Activated CD4-positive, CD25-positive, alpha-beta regulatory T cell (primary cell): ENCODE results near the gene FANCC.

Experiments
- DNase-seq, 4 experiments: peaks; one replicate each; lab custom pipeline; 2025; lab: John Stamatoyannopoulos, UW

FANCC gene

DNA sequence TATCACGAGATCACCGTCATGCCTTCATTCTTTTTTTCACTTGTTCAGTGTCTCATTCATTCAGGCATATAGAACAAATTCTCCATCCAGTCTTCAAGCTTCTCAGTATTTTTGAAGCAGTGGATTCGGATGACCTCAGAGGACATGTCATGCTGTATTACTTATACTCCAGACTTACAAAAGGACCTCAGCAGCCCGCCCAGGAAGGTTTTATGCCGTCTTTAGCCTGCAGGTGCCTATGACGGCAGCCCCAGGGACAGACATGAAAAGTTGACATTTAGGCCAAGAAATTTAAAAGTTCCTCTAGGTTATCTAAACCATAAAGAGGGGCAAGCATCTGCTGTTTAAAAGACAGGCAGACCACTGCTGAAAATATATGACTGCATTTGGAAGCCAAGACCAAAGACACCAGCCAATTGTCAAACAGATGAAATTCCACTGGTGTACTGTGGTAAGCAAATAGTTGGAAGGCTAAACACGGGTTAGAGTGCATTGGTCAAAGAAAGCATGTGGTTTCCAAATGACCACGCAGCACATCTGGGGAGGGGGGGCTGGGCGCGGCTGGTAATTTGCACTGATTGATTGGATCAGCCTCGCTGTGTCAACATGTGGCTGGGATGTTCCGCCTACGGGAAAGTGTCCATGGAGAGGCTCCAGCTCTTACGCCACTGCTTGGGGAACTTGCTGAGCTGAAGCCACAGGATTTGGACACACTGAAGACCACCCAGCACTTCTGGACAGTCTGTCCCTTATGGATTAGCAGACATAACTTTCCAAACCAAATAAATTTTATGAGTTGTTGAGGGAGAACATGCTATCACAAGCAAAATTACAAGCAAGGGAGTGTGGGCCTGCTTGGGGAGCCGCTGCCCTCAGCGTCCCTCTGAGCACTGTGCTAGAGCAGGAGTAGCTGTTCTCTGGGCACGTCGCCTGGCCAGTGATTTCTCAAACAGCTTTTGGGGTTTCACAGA is 173.6 kb downstream of the FANCC start:
- no peak for DNase-seq

DNA sequence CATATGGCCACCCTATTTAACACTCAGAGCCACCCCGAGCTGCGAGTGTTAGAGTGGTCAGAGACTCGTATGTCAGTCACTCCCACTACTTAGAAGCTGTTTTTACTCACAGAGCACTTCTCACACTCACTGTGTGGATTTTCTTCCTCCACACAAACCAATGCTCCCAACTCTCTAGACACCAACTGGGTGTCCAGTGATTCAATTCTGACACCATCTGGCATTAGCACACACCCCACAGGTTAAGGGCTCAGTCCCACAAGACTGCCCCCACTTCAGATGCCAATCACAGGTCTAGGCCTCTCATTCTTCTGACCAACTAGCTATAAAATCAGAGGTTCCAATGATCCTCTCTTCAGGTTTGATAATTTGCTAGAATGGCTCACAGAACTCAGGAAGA is 174.8 kb downstream of the FANCC start:
- no peak for DNase-seq

- DNase-seq: no peak
These were observed 175.2 kb downstream of the FANCC start for GRCh38 chr9:95142315-95142714.

DNA sequence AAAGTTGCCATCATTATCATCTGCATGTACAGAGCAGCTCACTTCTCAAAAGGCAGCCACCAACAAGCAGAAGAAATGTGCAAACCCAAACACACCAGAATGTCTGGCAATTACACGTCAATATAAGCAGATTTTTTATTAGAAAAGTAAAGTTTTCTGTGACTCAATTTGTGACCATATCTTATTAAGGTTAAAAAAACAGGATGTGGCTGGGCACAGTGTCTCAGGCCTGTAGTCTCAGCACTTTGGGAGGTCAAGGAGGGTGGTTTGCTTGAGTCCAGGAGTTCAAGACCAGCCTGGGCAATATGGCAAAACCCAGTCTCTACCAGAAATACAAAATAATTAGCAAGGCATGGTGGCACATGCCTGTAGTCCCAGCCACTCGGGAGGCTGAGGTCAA is 176.7 kb downstream of the FANCC start:
- DNase-seq: no peak

DNA sequence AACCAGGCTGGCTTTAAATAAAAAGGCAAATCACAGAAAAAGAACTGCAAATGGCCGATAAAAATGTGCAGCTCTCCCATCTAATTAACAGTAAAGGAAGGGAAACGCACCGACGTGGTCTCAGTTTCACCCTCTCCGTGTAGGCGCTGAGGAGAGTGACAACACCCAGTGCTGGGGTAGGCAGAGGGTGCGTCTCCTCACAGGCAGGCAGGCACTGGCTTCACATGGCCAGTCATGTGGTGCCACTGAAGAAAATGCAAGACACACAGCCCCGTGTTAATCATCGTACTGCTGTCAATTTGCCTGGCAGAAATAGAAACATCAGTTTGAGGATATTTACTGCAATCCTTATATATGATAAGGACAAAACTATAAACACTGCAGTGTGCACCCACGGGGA is 178.4 kb downstream of the FANCC start:
- no peak for DNase-seq

GRCh38 chr9:95138474-95138873 is 179.0 kb downstream of the FANCC start:
- DNase-seq: no peak

DNA sequence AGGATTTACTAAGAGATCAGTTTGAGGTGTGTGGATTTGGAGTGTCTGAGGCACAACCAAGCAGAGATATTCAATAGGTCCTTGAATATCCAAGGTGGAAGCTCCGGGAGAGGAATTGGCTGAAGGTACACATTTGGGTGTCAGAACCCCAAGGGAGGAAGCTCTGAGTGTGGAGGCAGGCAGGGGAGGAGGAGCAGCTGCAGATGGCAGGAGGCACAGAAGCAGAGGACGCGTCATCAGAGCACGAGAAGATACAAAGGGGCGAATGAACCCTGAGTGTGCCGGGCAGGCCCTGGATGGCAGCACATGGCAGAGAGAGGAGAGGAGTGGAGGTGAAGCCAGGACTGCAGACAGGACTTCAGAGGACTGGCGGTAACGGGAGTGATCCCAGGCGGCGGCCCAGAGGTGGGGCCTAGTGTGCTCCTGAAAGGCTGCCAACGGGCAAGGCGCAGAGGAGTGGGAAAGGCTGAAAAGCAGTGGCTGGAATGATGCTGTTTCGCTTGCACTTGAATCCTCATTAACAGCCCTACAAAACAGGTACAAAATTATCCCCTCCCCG is 179.8 kb downstream of the FANCC start:
- no peak for DNase-seq

- no peak for DNase-seq
These were observed 181.8 kb downstream of the FANCC start for GRCh38 chr9:95135756-95136155.

DNA sequence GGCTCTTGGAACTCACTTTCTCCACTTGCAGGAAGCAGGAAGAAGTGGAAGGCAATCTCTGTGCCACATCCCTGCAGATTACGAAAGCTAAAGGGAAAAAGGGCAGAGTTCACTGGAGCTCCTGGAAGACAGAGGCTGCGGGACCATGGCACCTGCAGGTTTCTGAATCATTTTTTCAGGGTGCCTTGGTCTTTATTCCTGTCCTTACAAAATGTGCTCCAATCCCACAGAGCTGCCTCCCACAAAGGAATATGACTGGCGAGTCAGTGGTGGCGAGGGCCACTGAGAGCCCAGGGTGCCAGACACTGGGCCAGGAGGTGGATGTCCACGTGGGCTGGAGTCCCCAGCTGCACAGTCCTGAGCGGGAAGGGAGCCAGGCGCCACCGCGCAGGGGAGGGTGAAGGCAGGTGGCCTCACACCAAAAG is 183.0 kb downstream of the FANCC start:
- no peak for DNase-seq

DNA sequence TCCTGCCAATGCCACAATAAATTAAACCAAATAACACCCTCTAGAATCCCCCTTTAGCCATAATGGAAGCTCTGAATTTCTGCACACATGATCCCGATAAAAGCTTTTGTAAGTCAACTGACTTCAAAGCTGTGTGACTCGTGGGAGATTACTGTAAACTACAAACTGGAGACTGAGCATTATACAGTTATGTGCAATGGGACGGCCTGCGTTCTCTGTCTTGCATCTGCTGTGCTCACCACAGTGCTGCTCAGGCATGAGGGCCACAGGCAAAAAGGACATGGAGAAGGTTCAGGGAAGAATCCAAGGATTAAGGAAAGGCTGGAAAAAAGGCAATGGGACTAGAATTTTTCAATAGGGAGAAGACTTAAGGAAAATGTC is 184.2 kb downstream of the FANCC start:
- DNase-seq: no peak

- no peak for DNase-seq
These were observed 184.9 kb downstream of the FANCC start for GRCh38 chr9:95132366-95133324.

- DNase-seq: peak in 1 of 4 experiments; percentile 4
These were observed 186.2 kb downstream of the FANCC start for GRCh38 chr9:95131023-95131943.

GRCh38 chr9:95130484-95130883 is 187.0 kb downstream of the FANCC start:
- no peak for DNase-seq

DNA sequence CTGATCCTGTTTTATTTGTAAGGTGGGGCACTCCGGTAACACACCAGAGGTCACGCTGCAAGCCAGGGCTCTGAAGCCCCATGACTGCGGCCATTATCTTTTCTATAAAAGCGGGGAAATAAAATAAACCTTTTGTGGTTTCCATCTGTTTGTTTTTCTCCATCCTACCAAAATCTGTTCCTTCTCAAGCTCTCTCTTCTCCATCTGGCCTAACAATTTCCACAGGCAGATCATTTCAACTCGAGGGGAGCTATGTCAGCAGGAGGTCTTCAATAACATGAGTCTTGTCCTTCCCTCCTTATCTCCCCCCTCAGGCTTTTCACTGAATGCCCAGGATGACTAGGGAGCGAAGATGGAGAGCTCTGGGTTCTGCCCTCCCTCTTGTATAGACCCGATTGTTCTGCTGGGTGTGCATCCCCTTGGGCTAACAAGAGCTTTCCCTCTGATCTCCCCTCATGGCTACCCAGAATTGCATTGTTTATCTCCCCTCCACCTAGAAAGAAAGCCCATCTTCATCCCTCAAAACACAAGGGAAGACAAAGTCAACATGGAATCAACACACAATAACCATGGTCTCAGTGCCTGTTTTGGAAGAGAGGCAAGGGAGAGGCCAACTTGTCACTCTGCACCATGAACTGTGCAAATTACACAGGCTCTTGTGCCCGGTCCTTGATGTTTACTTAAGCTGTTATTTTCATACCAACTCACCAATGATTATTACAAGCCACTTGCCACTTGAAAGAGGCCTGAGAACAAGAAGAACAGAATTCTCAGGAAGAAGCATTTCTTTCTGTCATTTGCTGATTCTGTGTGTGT is 187.8 kb downstream of the FANCC start:
- no peak for DNase-seq

DNA sequence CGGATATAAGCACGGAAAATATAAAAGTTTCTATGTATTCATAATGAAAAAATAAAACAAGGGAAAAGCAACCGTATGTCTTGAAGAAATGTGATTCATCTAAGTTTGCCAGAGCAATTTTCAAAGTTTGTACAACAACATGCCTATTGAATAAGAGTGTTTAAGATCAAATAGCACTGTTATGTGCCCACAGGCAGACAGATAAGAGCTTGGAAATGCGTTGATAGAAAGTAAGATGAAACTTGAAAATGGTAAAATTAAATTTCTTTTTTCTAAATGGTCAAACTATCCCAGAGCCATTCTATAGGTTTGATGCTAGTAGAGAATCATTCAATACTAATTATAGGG is 189.4 kb downstream of the FANCC start:
- no peak for DNase-seq

DNA sequence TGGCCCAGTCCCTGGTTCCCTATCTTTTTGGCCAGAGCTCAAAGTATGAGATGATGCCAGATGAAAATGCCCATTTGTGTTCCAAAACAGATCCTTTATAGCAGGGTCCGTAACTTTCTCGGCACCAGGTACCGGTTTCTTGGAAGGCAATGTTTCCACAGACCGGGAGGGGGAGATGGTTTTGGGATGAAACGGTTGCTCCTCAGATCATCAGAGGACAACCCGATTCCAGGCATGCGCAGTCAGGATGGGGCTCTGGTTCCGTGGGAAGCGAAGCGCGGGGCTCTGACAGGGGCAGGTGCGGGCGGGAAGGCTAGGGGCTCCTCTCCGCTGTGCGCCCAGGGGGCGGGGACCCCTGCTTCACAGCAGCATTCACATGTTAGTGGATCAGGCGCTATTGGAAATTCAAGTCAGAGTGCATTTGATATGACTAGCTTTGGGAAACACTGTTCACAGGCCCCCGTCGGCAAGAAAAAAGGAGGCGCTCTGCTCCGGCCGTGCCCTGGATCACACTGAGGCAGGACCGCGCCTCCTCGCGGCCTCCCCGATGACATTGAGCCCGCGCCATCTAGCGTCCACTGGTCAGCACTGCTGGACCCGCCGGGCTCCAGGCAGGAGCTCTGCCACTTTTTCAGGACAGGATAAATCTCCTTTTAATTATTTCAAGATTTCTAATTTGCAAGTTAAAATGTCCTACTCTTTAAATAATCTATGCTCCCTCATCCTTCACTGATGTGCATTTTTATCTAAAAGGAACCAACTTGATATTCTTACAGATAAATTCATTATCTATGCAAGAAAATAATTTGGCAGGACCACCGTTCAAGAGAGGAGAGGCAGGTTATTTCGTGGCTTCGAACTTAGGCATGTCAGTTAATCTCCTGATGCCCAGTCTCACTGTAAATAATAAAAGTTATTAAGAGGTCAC is 190.0 kb downstream of the FANCC start:
- DNase-seq: peak; percentile 20 to 52 (median 40)

GRCh38 chr9:95126739-95127138 is 190.8 kb downstream of the FANCC start:
- no peak for DNase-seq

DNA sequence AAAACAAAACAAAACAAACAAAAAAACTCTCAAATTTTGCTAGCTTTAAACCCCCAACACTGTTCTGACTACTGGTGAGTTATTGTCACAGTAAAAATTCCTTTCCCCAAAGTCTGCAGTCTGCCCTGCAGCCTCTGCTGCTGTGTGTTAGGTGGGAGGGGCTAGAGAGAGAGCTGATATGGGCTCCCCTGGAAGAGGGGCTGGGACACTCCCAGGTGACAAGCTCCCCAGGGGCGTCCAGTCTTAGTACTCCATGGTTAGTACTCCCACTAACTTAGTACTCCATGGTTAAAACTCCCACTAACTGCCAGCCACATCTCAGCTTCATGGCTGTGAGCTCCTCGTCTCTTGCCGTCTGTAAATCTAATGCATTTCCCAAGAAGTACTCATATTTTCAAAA is 191.9 kb downstream of the FANCC start:
- no peak for DNase-seq

DNA sequence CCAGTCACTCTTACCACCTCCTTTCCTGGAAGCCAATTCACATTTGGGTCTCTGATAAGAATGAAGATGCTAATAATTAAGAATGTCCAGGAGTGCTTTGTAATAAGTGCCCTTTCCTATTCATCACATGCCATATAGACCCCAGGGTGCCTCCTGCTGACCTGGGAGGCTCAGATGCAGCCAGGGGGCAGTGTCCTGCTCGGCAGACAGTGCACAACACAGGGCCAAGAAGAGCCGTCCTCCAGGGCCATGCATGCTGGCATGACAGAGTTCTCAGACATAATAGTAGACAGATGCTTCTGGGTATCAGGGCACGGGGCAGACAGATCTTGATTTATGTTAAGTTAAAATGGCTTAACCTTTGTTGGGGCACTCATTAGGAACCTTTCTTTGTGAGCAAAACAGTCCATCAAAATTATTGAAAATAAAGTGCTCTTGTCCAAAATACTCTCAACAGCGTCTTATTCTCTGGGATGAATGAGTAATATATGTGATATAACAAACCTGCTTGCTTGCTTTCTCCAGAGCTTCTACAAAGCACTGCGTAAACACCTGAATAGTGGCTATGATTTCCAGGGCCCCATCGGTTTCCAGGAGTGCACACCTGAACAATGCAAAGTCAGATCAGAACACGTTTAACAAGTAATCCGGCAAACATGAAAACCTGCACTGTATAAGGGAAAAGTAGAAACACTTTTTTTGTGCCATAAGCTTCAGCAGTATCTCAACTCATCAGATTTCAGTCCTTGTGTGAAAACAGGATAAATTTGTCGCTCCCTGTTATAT is 192.7 kb downstream of the FANCC start:
- no peak for DNase-seq
